Midbrain (tissue), 1 donor: ENCODE results near the gene PREB.

Experiments
- DNase-seq: peaks from one replicate; lab custom pipeline; 2025; lab: John Stamatoyannopoulos, UW

PREB gene

DNA sequence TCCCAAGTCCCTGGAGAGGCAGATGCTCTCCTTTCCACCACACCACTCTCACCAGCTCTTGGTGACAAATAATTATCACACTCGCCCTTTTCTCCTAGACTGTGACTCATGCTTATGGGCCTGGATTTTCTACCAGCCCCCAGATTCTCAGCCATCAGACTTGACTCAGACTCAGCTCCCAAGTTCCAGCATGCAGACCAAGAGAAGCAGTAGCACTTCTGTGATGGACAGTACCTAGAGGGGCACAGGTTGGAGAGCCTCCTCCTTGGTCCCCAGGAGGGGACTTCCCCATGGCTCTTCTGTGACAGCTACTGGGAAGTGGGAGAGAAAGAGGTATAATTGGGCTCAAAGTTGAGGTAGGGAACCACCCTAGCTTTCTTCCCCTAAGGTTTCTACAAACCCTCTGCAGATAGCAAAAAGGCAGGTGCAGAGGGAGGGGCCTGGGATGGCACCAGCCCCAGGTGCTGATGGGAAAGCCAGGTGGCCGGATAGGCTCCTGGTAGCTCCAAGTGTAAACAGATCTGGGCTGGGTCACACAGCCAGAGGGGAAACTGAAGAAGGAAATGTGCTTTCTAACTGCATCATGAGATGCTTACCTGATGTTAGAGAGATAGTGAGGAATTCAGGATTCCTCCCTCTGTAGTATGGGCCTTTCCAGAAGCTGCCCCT lies 18.5 kb upstream of the PREB start:
- no peak for DNase-seq

DNA sequence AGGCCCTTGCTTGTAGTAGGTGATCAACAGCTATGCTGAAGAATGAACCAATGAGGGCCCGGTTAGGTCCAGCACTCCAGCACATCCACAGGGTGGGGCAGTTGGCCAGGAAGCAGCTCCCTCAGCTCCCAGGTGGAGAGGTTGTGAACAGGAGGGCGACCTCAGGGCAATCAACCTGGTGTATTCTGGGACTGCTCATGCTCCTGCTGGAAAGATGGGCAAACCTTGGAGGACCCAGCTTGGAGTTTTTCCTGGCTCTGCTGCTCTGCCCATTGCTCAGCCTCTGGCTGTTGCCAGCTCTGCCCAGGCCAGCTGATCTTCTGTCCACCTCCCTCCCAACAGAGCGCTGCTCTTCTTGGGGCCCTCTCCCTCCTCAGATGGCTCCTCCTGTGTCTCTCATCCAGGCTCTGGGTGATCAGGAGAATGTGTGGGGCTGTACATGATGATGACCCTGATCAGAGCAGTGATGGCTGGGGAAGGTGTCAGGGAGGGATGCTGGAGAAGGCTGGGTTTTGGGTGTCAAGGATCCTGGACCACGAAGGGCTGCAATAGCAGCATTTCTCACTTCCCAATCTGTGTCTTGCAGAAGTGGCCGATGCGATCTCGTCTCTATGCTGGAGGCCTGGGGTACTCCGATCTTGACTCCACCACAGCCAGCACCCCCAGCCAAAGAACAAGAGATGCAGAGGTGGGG lies 17.8 kb upstream of the PREB start:
- DNase-seq = no peak

DNA sequence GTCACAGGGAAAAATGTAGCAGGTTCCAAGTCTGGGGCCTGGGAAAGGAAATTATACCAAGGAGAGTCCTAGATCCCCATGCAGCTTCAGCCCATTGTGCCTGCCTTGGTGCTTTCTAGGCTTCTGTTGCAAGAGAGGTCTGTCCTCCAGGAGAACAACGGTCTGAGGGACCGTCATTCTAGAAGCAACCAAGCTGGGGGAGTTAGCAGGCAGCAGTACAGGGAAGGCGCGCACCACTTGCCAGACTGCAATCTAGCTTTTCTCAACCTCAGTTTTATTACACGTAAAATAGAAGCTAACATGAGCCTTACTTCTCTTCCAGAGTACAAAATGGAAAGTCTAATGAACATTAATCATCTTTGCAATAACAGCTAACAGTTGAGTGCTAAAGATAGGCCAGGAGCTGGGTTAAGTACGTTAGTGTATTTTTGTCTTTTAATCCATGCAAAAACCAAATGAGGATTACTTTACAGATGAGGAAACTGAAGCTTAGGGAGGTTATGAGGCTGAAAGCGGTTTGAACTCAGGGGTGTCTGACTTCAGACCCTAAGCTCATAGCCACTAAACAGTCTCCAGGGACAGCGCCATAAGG lies 16.3 kb upstream of the PREB start:
- DNase-seq = no peak

DNA sequence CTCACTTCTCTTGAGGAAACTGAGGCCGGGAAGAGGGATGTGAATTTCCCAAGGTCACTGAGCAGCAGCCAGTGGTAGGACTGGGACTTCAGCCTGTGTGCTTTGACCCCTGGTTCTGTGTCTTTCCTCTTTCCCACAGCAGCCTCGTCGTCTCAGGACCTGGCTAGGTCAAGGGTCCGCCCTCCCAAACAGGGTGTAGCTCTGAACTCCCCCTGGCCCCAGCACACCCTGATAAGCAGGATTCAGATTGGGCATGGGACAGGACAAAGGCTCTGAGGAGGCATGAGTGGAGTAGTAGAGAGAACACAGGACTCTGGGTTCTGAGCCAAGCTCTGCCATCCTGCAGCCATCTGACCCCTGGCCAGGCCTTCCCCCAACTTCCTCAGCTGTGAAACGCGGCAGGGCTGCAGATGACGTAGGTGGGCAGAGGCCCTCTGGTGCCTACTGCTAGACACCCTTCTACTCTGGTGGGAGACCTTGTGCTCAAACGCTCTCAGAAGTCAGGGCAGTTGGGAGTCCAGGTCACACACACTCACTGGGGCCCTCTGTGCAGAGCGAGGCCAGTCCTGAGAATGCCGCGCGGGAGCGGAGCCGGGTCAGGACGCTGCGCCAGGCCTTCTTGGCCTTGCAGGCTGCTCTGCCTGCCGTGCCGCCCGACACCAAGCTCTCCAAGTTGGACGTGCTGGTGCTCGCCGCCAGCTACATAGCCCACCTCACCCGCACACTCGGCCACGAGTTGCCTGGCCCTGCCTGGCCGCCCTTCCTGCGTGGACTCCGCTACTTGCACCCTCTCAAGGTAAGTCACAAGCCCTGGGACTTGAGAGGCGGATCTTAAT lies 15.4 kb upstream of the PREB start:
- no peak for DNase-seq

DNA sequence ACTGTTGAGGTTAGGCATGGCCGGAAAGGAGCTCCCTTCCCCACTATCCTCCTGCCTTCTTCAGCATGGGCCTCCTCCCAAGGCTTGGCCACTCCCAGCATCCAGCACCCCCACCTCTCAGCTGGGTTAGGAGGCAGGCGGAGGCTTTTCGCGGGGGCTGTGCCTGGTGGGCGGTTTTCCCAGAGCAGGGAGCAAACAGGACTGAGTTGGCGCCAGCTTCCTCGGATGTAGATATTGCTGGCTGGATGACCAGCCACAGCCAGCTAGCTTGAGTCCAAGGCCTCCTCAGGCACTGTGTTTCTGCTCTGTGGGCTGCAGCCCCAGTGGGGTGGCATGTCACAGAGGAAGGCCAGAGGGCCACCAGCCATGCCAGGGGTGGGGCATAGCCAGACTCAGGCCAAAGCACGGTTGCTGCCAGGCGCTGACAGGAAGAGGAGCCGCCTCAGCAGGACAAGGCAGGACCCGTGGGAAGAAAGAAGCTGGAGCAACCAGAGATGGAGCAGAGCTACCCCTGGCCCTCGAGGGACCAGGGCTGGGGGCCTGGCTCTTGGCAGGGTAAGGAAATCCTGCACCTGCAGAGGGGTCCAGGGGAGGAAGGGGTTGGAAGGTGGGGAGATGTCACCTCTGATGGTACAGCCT lies 14.5 kb upstream of the PREB start, which contains the start of gene TCF23:
Gene TCF23, plus strand, starts transcription at position 204 of the 639 bp plus-strand sequence. Its CDS starts 130 bp downstream, at position 334.
- DNase-seq = no peak

DNA sequence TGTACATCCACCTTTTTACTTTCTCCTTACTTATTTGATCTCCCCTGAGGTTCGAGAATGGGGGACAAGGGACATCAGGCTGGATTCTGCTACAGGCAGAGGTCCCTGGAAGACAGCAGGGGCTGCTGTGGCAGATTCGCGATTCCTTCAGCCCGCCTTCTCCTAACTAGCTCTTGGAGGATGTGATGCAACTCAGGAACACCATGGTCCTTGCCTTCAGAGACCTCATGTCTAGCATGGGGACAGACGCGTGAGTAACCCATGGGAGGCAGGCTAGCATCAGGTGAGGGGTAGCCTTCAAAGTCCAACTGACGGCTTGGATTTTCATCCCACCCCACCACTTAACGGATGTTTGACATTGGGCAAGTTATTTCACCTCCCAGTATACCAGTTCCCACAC lies 13.5 kb upstream of the PREB start:
- no peak for DNase-seq

DNA sequence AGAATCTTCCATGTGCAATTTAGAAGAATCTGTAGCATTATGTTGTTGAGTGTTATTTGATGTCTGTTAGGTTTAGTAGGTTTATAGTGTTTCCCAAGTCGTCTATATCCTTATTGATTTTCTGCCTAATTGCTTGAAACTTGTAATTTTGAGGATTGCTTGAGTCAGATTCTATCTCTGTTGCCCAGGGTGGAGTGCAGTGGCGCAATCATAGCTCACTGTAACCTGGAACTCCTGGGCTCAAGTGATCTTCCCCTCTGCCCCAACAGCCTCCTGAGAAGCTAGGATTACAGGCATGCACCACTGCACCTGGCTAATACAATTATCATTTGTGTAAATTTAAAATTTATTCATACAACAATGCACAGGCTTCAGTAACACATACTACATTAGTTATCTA lies 11.2 kb upstream of the PREB start:
- no peak for DNase-seq

DNA sequence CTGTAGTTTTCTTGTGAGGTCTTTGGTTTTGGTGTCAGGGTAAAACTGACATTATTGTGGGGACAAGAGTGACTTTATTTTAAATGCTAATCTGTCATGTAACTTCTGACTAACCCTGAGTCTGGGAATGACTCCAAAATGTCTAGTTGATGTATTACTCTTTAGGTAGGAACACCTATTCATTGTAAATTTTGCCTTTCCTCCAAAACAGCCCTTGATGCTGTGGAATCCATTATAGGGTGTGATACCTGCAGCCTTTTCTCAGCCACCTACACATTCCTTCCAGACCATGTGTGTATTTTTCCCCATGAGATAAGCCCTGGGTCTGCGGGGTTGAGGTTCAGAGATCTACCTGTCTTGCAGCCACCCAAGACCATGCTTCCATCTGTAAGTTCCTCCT lies 8.8 kb upstream of the PREB start:
- DNase-seq = no peak

DNA sequence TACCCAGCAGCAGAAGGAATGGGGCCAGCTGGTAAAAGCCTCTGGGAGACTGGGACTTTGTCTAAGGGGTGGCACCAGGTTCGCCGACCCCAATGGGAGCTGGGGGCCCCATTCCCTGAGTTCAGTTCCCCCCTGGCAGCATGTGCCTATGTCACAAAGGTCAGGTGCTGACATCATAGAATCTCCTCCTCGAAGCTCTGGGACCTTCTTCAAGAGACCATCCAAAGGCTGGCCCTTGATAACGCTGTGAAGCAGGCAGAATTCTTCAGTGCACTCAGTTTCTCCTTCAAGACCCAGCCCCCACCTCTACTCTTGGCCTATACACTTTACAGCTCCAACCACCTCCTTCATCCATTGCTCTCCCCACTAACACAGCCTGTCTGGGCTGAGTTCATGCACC lies 4.9 kb upstream of the PREB start, which contains the start of gene PRR30:
Gene PRR30, minus strand, starts transcription at position 101 of the 400 bp plus-strand sequence. CDS start 1,081 bp downstream, outside the sequence.
- no peak for DNase-seq

DNA sequence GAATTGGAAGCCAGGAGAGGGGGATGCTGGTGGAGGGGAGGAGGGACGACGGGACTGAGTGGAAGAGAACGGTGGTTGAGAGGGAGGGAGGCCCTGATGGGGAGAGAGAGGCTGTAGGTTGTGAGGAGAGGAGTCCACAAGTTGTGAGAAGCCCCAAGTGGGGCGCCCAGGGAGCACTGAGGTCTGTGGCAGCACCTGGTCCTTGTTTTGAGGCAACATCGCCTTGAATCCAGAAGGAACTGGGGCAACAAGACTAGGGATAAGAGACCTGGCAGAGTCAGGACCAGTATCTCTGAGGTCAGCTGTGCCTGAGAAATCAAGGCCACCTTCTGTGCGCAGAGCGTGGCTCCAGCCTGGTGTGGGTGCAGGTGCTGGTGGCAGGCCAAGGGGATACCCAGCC lies 3.7 kb upstream of the PREB start:
- no peak for DNase-seq

DNA sequence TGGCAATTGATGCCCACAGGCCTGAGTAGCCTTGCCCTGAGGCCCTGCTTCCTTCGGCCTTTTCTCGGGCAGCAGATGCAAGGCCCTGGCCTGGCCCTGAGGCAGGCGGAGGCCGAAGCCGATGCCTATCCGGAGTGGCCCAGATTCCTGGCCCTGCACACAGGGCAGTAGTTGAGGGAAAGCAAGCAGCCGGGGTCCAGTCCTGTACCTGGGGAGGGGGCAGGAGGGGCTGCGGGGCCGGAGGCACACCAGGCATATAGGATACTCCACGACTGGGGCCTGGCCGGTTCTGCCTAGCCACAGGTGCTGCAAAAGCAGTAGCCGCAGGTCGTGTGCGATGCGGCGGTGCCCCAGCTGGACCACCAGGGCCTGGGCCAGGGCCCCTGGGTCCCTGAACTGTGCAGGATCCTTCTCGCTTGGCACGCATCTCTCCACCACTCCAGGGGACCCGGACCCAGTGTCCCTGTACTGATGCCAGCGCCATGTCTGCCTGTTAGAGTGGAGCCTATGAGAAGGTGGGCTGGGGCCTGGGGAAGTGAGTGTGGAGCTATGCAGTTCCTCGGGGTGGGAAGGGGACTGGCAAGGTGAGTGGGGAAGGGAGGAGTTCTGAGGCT lies 3.0 kb upstream of the PREB start:
- no peak for DNase-seq

DNA sequence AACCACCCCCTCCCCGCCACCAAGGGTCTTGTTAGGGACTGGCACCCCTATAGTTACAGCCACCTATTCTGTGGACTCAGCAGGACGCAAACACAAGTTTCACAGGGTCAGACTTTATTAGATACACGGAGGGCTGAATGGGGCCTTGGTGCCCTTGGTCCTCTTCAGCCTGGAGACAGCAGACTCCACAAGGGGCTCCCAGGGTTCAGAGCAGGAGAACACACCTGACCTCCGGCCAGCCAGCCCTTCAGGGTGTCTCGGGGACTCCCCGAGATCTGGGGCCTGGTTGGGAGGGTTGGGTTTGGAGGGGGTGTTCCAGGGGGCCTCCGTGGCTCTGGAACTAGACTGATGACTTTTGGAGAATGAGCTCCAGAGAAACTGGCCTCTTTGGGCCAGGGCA lies 2.3 kb upstream of the PREB start:
- DNase-seq = no peak

DNA sequence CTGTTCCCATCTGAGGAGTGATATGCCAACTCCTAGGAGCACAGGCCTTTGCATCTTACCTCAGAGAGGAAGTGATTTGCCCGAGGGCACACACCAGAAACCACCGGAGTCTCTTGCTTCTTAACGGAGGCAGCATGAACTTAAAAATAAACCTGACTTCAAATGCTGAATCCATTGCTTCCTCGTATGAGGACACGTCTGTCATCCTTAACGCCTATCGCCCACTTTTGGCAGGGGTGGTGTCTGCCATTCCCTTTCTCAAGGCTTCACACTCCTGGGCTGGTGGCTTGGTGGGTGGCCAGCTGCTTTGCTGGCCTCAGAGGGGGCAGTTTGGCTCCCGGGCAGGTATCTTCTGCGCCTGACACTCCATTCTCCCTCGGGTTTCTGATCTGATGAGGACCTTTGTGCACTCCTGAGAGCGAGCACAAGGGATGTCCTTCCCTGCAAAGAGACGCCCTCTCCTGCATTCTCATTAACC lies 1.1 kb upstream of the PREB start:
- no peak for DNase-seq

DNA sequence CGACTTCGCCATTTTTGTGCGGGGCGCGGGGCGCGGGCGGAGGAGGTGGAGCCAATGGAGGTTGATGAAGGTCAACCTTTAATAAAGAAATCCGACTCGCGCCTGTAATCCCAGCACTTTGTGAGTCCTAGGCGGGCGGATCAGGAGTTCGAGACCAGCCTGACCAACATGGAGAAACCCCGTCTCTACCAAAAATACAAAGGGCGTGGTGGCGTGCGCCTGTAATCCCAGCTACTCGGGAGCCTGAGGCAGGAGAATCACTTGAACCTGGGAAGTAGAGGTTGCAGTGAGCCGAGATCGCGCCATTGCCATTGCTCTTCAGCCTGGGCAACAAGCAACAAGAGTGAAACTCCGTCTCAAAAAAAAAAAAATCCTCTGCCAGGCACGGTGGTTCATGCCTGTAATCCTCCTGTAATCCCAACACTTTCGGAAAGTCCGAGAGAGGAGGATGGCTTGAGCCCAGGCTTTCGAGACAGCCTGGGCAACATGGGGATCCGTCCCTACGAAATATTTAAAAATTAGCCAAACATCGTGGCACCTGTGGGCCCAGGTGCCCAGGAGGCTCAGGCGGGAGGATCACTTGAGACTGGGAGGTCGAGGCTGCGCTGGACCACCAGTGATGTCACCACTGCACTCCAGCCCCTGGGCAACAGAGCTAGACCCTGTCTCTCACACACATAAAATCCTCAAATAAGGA lies 493 bp upstream of the PREB start:
- DNase-seq = no peak

DNA sequence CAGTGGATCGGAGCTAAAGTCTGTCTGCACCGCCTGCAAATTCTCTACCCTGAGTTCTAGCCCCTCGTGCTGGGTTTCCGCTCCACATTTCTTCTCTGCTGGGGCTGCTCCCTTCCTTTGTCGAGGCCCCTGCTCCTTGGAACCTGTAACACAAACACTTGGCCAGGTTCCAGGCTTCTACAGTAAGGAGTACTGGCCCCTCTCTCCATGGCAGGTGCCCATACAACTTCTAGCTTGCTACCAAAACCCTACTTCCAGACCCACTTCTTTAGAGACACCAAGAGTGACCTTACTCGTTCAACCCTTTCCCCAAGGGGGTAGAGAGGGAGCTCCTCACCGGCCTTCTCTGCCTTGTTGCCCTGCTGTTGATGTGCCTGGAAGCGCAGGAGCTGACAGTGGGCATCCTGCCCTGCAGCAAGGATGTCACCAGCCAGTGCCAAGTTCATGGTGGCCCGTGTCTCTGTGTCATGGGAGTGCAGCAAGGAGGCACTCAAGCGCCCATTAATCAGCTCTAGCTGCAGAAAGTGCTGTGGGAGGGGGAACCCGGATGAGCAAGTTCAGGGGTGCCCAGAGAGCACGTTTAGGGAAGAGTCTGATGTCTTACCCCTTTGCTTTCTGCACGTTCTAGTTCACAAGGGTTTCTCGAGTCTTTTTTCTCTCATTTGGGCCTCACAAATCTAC lies 1.1 kb downstream of the PREB start:
- no peak for DNase-seq

DNA sequence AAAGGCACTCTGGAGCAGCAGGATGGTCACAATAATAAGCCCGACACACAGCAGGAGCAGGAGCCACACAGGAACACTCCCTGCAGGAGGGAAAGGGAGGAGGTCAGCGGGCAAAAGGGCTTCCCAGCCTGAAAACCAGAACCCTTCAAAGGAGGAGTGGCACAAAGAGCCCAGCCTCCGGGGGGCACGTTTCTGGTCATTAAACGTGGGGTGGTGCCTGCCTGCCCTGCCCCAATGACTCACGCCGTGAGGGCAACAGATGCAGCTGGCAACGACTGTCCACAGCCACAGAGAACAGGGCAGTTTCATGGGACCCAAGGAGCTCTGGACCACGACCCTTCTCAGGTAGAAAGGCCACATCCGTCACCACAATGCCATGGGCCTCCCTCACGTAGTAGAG lies 3.0 kb downstream of the PREB start:
- DNase-seq = no peak

DNA sequence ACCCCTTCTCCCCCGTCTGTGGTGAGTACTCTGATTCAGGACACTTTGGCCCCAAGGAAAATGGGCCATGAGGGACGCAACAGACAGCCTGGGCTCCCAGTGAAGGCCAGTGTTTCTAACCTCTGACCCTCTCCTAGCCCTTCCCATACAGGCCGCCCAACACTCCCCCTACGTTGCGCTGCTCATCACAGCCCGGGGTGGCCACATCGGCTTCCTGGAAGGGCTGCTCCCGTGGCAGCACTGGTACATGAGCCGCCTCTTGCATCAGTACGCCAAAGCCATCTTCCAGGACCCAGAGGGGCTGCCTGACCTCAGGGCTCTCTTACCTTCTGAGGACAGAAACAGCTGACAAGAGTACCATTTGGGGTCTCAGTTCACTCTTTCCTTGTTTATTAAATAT lies 4.0 kb downstream of the PREB start:
- no peak for DNase-seq

DNA sequence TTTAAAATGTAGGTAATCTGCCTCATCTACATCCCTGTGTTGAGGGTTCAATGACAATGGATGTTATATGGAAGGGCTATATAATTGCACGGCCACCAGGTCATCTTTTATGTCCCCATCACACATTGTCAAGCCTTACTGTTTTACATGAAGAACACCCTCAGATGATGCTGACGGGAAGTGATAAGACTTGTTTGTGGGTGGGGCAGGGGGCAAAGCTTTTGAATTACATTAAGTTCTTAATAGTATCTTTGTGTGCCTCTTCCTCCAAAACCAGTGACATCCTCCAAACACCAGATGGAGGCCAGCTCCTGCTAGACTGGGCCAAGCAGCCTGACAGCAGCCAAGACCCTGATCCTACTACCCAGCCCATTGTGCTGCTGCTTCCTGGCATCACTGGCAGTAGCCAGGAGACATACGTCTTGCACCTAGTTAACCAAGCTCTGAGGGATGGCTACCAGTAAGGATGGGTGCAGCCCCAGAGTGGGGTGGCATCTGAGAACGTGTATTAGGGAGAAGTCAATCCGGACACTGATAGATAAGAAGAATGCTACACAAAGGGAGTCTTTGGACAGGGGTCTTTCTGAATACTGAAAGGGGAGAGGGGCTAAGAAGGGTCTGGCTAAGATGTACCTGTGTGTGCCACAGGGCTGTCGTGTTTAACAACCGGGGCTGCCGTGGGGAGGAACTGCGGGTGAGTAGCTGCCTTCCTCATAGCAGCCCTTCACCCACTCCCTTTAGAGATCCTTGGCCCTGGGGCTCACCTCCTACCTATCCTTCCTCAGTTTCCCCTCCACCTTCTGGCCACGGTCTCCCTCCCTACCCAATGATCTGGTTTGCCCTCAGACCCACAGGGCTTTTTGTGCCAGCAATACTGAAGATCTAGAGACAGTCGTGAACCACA lies 5.5 kb downstream of the PREB start:
- no peak for DNase-seq
